ENCODE results near the gene NEURL1. TPM values are rescaled to one million over a fixed set of nuclear protein-coding genes. Genes with fewer than 3 reads are reported as not detected.

Gene NEURL1
- total and polyA plus RNA-seq, 2 experiments from 2014 or later, result 2.3 to 4.6 TPM

GRCh38 chr10:103457896-103458583, 35.5 kb upstream of the NEURL1 start:
- Histone ChIP-seq H3K4me2 (no peak overlapping the region), H3K9me2 (replicated peaks; ENCODE audit: insufficient read depth) (no peaks in the 10 kb centered on the region), H3K79me2 (no peaks in the 10 kb centered on the region), H3K4me1 (ENCODE audit: insufficient read depth) (no peaks in the 10 kb centered on the region), H3K4me3 (no peak overlapping the region), H3K36me3 (replicated peaks; ENCODE audit: insufficient read depth, low read depth) (no peaks in the 10 kb centered on the region), H3K9me3 (ENCODE audit: low read depth) (no peaks in the 10 kb centered on the region), H3K27ac (no peak overlapping the region), H2AFZ (no peak overlapping the region), H3K27me3 (no peaks in the 10 kb centered on the region), H4K20me1 (ENCODE audit: insufficient read depth, poor library complexity, severe bottlenecking) (no peaks in the 10 kb centered on the region)
- 95% methylated on average over 39 of the region's 39 CpGs for WGBS (ENCODE audit: low lambda C conversion rate, missing lambda C conversion rate)
- DNase-seq (ENCODE audit: low spot score), result no peak
- no peak for TF ChIP-seq EZH2phosphoT487 (IDR thresholded peaks at IDR 0.05; ENCODE audit: low read depth, severe bottlenecking, unreplicated experiment)
- no peak for TF ChIP-seq CTCF (IDR thresholded peaks at IDR 0.05; ENCODE audit: poor library complexity)
- no peak for TF ChIP-seq EZH2 (IDR thresholded peaks at IDR 0.05; ENCODE audit: borderline replicate concordance)

GRCh38 chr10:103458720-103459119, 34.8 kb upstream of the NEURL1 start, which contains the start of gene CALHM1:
Gene CALHM1, minus strand, starts transcription at chr10:103458900. Its CDS starts 149 bp downstream, at chr10:103458751.
- H3K27ac ChIP-seq, result no peak within 1 kb of the TSS
- no peaks in the 10 kb centered on the region for H3K9me2 ChIP-seq (replicated peaks; ENCODE audit: insufficient read depth)
- H3K79me2 ChIP-seq, result no peaks in the 10 kb centered on the region
- H3K4me3 ChIP-seq, result no peak within 1 kb of the TSS
- H2AFZ ChIP-seq, result no peak within 1 kb of the TSS
- no peaks in the 10 kb centered on the region for H4K20me1 ChIP-seq (ENCODE audit: insufficient read depth, poor library complexity, severe bottlenecking)
- no peaks in the 10 kb centered on the region for H3K9me3 ChIP-seq (ENCODE audit: low read depth)
- H3K4me2 ChIP-seq, result no peak within 1 kb of the TSS
- no peak for TF ChIP-seq EZH2phosphoT487 (IDR thresholded peaks at IDR 0.05; ENCODE audit: low read depth, severe bottlenecking, unreplicated experiment)
- DNase-seq (ENCODE audit: low spot score), result peak; percentile 36
- no peaks in the 10 kb centered on the region for H3K27me3 ChIP-seq
- no peaks in the 10 kb centered on the region for H3K4me1 ChIP-seq (ENCODE audit: insufficient read depth)
- no peaks in the 10 kb centered on the region for H3K36me3 ChIP-seq (replicated peaks; ENCODE audit: insufficient read depth, low read depth)
- 50% methylated on average over 5 of the region's 9 CpGs for whole genome bisulfite sequencing (ENCODE audit: low lambda C conversion rate, missing lambda C conversion rate)

- Histone ChIP-seq H3K4me3 (no peak overlapping the region), H3K79me2 (no peaks in the 10 kb centered on the region), H3K4me1 (ENCODE audit: insufficient read depth) (no peaks in the 10 kb centered on the region), H2AFZ (no peak overlapping the region), H3K27me3 (no peaks in the 10 kb centered on the region), H3K9me3 (ENCODE audit: low read depth) (no peaks in the 10 kb centered on the region), H3K4me2 (no peak overlapping the region), H3K9me2 (replicated peaks; ENCODE audit: insufficient read depth) (no peaks in the 10 kb centered on the region), H3K27ac (no peak overlapping the region), H3K36me3 (replicated peaks; ENCODE audit: insufficient read depth, low read depth) (no peaks in the 10 kb centered on the region), H4K20me1 (ENCODE audit: insufficient read depth, poor library complexity, severe bottlenecking) (no peaks in the 10 kb centered on the region)
- TF ChIP-seq EZH2phosphoT487 (IDR thresholded peaks at IDR 0.05; ENCODE audit: low read depth, severe bottlenecking, unreplicated experiment) (no peak), CTCF (IDR thresholded peaks at IDR 0.05; ENCODE audit: poor library complexity) (no peak), EZH2 (IDR thresholded peaks at IDR 0.05; ENCODE audit: borderline replicate concordance) (no peak)
- WGBS (ENCODE audit: low lambda C conversion rate, missing lambda C conversion rate), result 65% methylated on average over 4 of the region's 4 CpGs
- DNase-seq (ENCODE audit: low spot score), result no peak
Observed at GRCh38 chr10:103459615-103460014, 33.9 kb upstream of the NEURL1 start.

- no peak for DNase-seq (ENCODE audit: low spot score)
- Histone ChIP-seq H3K27ac (no peak overlapping the region), H3K9me2 (replicated peaks; ENCODE audit: insufficient read depth) (no peaks in the 10 kb centered on the region), H3K27me3 (no peaks in the 10 kb centered on the region), H4K20me1 (ENCODE audit: insufficient read depth, poor library complexity, severe bottlenecking) (no peaks in the 10 kb centered on the region), H3K36me3 (replicated peaks; ENCODE audit: insufficient read depth, low read depth) (no peaks in the 10 kb centered on the region), H2AFZ (no peak overlapping the region), H3K4me2 (no peak overlapping the region), H3K4me3 (no peak overlapping the region), H3K4me1 (ENCODE audit: insufficient read depth) (no peaks in the 10 kb centered on the region), H3K79me2 (no peaks in the 10 kb centered on the region), H3K9me3 (ENCODE audit: low read depth) (no peaks in the 10 kb centered on the region)
- TF ChIP-seq CTCF (IDR thresholded peaks at IDR 0.05; ENCODE audit: poor library complexity) (no peak), EZH2 (IDR thresholded peaks at IDR 0.05; ENCODE audit: borderline replicate concordance) (no peak), EZH2phosphoT487 (IDR thresholded peaks at IDR 0.05; ENCODE audit: low read depth, severe bottlenecking, unreplicated experiment) (no peak)
- WGBS (ENCODE audit: low lambda C conversion rate, missing lambda C conversion rate), result 80% methylated on average over 4 of the region's 4 CpGs
Observed at GRCh38 chr10:103463499-103463898, 30.0 kb upstream of the NEURL1 start.

All from hepatocyte (in vitro differentiated cells).